GM12873 (cell line): ENCODE results near the gene PLXNC1.

Experiments
- TF ChIP-seq, protein P1 (sequence below): IDR thresholded peaks from 2 replicates; pipeline ENCODE4 v1.5.1; 2012; ENCODE audit warnings: low read depth, mild to moderate bottlenecking, moderate library complexity, low read length, control low read depth; ENCODE audit not compliant: insufficient read depth; ENCODE audit errors: missing control alignments

Gene PLXNC1

DNA sequence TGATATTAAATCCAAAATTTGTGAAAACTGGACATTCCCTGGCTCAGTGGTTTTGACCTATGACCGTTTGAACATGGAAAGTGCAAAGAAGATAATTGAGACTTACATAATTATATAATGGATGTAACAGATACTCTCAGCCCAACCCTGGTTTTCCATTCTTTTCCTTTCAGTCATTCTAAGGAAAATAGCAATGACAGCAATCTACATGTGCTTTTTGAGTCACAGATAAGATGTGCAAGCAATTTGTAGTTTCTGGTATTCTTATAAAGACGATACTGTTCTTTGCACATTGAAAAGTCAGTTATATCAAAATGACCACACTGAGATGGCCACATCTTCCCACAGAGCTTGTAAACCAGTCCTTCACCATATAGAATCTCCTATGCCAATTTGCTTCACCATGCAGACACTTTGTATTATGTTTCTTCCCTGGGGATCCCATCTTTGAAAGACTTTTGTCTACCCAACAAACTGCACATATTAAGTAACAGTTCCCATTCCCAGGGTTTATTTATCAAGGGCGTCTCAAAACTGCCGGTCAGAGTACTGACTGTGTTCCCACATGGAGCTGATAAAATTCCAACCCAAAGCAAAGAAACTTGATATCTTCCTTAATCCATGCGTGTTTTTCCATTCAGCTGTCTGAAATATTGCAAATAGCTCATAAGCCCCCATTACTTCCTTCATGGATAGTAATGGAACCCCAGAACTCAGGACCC, 34.8 kb downstream of the PLXNC1 start:
- TF ChIP-seq, protein P1, sequence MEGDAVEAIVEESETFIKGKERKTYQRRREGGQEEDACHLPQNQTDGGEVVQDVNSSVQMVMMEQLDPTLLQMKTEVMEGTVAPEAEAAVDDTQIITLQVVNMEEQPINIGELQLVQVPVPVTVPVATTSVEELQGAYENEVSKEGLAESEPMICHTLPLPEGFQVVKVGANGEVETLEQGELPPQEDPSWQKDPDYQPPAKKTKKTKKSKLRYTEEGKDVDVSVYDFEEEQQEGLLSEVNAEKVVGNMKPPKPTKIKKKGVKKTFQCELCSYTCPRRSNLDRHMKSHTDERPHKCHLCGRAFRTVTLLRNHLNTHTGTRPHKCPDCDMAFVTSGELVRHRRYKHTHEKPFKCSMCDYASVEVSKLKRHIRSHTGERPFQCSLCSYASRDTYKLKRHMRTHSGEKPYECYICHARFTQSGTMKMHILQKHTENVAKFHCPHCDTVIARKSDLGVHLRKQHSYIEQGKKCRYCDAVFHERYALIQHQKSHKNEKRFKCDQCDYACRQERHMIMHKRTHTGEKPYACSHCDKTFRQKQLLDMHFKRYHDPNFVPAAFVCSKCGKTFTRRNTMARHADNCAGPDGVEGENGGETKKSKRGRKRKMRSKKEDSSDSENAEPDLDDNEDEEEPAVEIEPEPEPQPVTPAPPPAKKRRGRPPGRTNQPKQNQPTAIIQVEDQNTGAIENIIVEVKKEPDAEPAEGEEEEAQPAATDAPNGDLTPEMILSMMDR = no peak

DNA sequence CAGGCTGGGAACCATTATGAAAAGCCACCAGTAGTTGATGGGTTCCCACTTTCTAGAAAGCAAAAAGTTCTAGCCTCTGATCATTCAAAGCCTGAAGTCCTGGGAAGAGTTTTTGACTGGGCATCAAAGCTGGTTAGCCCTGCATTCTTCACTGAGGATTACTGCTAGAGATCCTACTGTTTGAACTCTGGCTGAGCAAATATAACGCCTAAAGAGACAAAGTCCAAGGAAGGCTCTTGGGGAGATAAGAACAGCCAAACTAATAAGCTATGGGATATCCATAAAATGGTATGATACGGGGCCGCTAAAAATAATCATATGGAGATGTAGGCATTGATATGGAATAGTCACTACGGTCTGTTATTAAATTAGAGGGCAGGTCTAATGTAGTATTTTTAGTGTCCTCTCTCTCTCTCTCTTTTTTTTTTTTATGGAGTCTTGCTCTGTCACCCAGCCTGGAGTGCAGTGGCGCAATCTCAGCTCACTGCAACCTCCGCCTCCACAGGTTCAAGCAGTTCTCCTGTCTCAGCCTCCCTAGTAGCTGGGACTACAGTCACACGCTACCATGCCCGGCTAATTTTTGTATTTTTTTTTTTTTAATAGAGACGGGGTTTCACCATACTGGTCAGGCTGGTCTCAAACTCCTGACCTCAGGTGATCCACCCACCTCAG, 35.5 kb downstream of the PLXNC1 start:
- TF ChIP-seq, protein P1 = no peak

- TF ChIP-seq, protein P1 = no peak
These were observed 36.8 kb downstream of the PLXNC1 start for GRCh38 chr12:94184995-94185719.

GRCh38 chr12:94185801-94186200, 37.4 kb downstream of the PLXNC1 start:
- TF ChIP-seq, protein P1 = no peak

- TF ChIP-seq, protein P1 = no peak
These were observed 38.2 kb downstream of the PLXNC1 start for GRCh38 chr12:94186278-94187241.

DNA sequence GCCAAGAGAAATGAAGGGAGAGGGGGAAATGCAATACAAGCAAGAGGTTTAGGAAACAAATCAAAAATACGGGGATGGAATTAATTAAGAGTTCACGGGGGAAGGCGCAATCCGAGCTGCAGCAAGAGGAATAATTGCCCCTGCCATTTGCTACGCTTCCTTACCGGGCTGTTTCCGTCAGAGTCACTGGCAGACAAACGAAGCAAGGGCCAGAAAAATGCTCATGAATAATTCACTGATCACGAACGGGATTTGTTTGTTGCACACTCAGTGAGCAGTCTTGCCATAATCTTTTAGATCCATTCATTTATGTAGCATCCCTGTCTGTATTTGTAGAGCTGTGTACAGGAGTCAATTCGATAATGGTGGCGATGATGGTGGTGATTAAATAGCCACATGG, 39.0 kb downstream of the PLXNC1 start:
- TF ChIP-seq, protein P1 = no peak

GRCh38 chr12:94190623-94191022, 42.2 kb downstream of the PLXNC1 start:
- TF ChIP-seq, protein P1 = no peak
